ENCODE results near the gene PEX16. TPM values are rescaled to one million over a fixed set of nuclear protein-coding genes. Genes with fewer than 3 reads are reported as not detected.

PEX16 gene
- total RNA-seq, 1 experiment from 2014 or later, result 33.2 TPM

DNA sequence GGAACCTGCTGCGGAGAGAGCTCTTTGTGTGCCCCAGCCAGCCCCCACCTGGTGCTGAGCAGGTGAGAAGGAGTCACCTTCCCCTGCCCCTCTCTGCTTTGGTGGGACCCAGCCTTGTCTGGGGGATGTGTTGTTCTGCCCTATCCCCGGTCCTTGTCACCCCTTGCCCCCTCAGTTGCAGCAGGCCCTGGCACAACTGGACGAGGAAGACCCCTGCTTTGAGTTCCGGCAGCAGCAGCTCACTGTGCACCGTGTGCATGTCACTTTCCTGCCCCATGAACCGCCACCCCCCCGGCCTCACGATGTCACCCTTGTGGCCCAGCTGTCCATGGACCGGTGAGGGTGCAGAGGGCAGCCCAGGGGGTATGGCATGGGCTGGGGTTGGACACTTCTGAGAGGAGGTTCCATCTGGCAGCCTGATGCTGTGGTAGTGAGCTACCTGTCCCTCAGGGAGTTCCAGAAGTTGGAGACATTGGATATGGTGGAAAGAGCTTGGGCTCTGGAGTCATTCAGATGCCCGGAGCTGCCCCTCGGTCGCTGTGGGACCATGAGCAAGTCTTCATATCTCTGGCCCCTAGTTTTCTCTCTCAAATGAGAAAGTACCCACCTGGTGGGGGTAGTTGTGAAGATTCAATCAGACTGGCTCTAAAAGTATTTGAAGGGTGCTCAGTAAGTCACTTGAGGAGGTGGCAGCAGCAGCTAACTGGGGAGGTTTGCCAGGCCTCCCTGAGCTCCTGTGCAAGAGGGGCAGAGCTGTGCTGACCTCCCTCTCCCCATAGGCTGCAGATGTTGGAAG, 9.1 kb upstream of the PEX16 start:
- DNase-seq (ENCODE audit: low read depth, low spot score) (no peak), ATAC-seq (no peak)
- BruUV-seq (replicated peaks), result no TSS peak
- Histone ChIP-seq H2AFZ (ENCODE audit: low read depth, low read length, poor library complexity, severe bottlenecking) (no peak overlapping the region), H3K4me3 (replicated peaks in 1 of 2; ENCODE audit: low read depth in 1 of 2, low read length in 2 of 2) (no peak overlapping the region), H3K9me2 (ENCODE audit: insufficient read depth) (no peaks in the 10 kb centered on the region), H3K79me2 (ENCODE audit: insufficient read depth, low read length) (peaks cover 14% of the 10 kb centered on the region), H4K20me1 (ENCODE audit: insufficient read depth) (no peaks in the 10 kb centered on the region), H3K9me3 (ENCODE audit: control insufficient read depth in 1 of 2, insufficient read depth in 1 of 2, low read depth in 1 of 2, low read length in 2 of 2) (no peaks in the 10 kb centered on the region), H3K27ac (ENCODE audit: low read depth, low read length) (no peak overlapping the region), H3K4me1 (ENCODE audit: control insufficient read depth in 1 of 2, insufficient read depth in 2 of 2, low read length in 2 of 2) (peaks cover 2 to 16% of the 10 kb centered on the region in 2 experiments), H3K36me3 (ENCODE audit: control insufficient read depth in 1 of 2, insufficient read depth in 2 of 2, low read length in 2 of 2) (peaks cover 0 to 32% of the 10 kb centered on the region in 2 experiments), H3K27me3 (ENCODE audit: insufficient read depth, low read length) (no peaks in the 10 kb centered on the region), H3K4me2 (ENCODE audit: low read length) (no peak overlapping the region), H3K9ac (ENCODE audit: low read length) (no peak overlapping the region)
- no peak for TF ChIP-seq SRF (IDR thresholded peaks at IDR 0.05; ENCODE audit: low read depth)
- POLR2A ChIA-PET, result no interaction called here
- intact Hi-C loops (cut with micrococcal nuclease), result no loop called here
- RAD21 ChIA-PET (ENCODE audit: low non-redundant PET in 1 of 2, low total read pairs in 2 of 2, uncharacterized antibody in 2 of 2, unreplicated experiment in 2 of 2), result no interaction called here
- CTCF ChIA-PET, result no interaction called here

DNA sequence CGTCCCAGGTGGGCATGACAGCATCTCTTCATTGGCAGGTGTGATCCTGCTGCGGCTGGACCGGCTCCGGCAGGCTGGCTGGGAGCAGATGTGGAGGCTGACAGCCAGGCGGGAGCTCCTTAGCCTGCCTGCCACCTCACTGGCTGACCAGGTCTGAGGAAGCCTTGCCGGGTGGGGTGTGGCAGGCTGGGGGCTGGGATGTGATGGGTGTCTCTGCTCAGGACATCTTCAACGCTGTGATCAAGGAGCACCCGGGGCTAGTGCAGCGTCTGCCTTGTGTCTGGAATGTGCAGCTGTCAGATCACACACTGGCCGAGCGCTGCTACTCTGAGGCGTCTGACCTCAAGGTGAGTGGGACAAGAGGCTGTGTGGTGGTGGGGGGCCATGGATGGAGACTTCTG, 8.3 kb upstream of the PEX16 start:
- RAD21 ChIA-PET (ENCODE audit: low non-redundant PET in 1 of 2, low total read pairs in 2 of 2, uncharacterized antibody in 2 of 2, unreplicated experiment in 2 of 2), result no interaction called here
- ATAC-seq (no peak), DNase-seq (ENCODE audit: low read depth, low spot score) (no peak)
- H2AFZ ChIP-seq (ENCODE audit: low read depth, low read length, poor library complexity, severe bottlenecking), result no peak overlapping the region
- peaks cover 14% of the 10 kb centered on the region for H3K79me2 ChIP-seq (ENCODE audit: insufficient read depth, low read length)
- H3K9me3 ChIP-seq (ENCODE audit: control insufficient read depth in 1 of 2, insufficient read depth in 1 of 2, low read depth in 1 of 2, low read length in 2 of 2), result no peaks in the 10 kb centered on the region
- POLR2A ChIA-PET, result no interaction called here
- H4K20me1 ChIP-seq (ENCODE audit: insufficient read depth), result no peaks in the 10 kb centered on the region
- no peak overlapping the region for H3K27ac ChIP-seq (ENCODE audit: low read depth, low read length)
- H3K9me2 ChIP-seq (ENCODE audit: insufficient read depth), result no peaks in the 10 kb centered on the region
- CTCF ChIA-PET, result no interaction called here
- no TSS peak for BruUV-seq (replicated peaks)
- H3K4me3 ChIP-seq (replicated peaks in 1 of 2; ENCODE audit: low read depth in 1 of 2, low read length in 2 of 2), result no peak overlapping the region
- intact Hi-C loops (cut with micrococcal nuclease), result no loop called here
- H3K4me1 ChIP-seq (ENCODE audit: control insufficient read depth in 1 of 2, insufficient read depth in 2 of 2, low read length in 2 of 2), result peaks cover 9 to 24% of the 10 kb centered on the region in 2 experiments
- H3K4me2 ChIP-seq (ENCODE audit: low read length), result no peak overlapping the region
- no peak overlapping the region for H3K9ac ChIP-seq (ENCODE audit: low read length)
- H3K27me3 ChIP-seq (ENCODE audit: insufficient read depth, low read length), result no peaks in the 10 kb centered on the region
- peaks cover 0 to 32% of the 10 kb centered on the region in 2 experiments for H3K36me3 ChIP-seq (ENCODE audit: control insufficient read depth in 1 of 2, insufficient read depth in 2 of 2, low read length in 2 of 2)
- TF ChIP-seq, protein P1, sequence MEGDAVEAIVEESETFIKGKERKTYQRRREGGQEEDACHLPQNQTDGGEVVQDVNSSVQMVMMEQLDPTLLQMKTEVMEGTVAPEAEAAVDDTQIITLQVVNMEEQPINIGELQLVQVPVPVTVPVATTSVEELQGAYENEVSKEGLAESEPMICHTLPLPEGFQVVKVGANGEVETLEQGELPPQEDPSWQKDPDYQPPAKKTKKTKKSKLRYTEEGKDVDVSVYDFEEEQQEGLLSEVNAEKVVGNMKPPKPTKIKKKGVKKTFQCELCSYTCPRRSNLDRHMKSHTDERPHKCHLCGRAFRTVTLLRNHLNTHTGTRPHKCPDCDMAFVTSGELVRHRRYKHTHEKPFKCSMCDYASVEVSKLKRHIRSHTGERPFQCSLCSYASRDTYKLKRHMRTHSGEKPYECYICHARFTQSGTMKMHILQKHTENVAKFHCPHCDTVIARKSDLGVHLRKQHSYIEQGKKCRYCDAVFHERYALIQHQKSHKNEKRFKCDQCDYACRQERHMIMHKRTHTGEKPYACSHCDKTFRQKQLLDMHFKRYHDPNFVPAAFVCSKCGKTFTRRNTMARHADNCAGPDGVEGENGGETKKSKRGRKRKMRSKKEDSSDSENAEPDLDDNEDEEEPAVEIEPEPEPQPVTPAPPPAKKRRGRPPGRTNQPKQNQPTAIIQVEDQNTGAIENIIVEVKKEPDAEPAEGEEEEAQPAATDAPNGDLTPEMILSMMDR (IDR thresholded peaks at IDR 0.05 in 2 of 3, conservative IDR thresholded peaks at IDR 0.05 in 1 of 3; ENCODE audit: borderline replicate concordance in 1 of 3, insufficient read depth in 1 of 3, low read depth in 2 of 3, low read length in 2 of 3), result no peak
